DMS153 (cell line): ENCODE measurements around the gene CDC7.
"Not testable (repeated sequence)": the region's sequence is repeated elsewhere in the genome, so short reads cannot be mapped to it uniquely, and the experiment has no call there.

Source experiments
- DNase-seq: peaks from one replicate; lab custom pipeline; 2025; lab: John Stamatoyannopoulos, UW

Gene CDC7

DNA sequence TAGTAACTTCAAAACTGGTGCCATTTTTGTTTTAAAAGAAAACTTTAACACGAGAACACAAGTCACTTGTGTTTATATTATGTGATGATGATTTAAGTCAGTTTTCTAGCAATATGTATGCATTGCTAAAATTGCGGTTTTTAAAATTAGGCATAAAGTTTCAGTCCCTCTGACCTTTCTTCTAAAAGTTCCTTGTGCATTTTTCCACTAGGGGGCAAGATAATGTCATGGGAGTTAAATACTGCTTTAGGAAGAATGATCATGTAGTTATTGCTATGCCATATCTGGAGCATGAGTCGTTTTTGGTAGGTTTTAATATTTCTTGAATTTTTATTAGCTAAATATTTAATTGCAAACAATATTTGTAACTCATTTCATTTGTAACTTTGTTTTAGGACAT lies 10.7 kb downstream of the CDC7 start:
- peak; percentile 30 for DNase-seq

DNA sequence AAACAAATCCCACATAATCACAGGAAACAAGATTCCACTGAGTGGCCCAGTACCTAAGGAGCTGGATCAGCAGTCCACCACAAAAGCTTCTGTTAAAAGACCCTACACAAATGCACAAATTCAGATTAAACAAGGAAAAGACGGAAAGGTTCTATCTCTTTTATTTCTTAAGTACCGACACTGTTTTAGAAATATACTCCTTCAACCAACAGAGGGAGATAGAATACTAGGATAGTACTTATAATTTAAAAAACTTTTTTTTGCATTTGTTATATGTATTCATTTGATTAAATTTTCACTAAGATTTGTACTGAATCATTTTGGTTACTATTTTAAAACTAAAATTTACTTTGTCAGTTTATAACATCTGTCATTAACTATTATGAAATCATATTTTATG lies 12.5 kb downstream of the CDC7 start:
- no peak for DNase-seq

DNA sequence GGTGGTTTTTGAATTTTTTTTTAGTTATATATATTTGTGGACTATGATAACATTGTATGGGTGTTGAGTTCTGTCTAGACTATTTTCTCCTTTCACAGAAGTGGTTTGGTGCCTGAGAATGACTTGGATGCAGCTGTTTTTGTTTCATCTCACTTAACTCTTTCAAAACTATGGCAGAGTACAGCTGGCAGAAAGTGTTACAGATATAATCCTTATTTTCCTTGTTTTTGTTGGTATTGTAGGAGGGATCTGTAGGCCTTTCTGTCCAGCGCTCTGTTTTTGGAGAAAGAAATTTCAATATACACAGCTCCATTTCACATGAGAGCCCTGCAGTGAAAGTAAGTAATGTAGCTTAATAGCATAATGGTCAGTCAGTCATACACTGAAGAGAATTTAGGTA lies 13.1 kb downstream of the CDC7 start:
- DNase-seq = no peak

DNA sequence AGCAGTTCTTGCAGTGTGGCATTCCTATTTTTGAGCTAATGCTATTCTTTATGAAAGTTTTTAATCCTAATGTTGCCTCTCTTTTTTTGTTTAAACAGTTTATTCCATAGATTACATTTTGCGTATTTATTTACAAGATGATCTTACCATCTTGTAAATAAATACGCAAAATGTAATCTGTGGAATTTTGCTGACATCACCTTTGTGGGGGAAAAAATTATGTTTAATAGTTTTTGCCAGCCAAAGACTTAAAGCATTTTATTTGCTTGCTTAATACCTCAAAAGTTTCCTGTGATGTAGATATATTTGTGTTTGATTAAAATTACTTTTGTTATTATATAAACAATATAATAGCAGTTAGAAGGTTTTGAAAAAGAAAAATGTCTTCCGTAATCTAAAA lies 15.3 kb downstream of the CDC7 start:
- DNase-seq = no peak

DNA sequence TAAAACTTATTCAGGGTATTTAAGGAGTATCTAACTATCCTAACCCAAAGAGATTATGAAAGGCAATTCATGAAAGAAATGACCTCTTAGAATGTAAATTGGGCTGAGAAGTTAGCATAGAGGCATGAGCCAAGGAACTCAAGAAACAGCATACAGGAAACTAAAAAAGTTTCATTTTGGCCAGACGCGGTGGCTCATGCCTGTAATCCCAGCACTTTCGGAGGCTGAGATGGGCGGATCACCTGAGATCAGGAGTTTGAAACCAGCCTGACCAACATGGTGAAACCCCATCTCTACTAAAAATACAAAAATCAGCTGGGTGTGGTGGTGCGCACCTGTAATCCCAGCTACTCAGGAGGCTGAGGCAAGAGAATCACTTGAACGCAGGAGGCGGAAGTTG lies 16.0 kb downstream of the CDC7 start:
- DNase-seq = not testable (repeated sequence)

DNA sequence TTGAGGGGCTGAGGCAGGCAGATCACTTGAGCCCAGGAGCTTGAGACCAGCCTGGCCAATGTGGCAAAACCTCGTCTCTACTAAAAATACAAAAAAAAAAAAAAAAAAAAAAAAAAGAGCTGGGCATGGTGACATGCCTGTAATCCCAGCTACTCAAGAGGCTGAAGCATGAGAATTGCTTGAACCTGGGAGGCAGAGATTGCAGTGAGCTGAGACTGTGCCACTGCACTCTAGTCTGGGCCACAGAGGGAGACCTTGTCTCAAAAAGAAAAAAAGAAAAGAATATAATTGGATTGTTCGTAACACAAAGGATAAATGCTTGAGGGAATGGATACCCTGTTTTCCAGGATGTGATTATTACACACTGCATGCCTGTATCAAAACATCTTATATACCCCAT lies 18.5 kb downstream of the CDC7 start:
- not testable (repeated sequence) for DNase-seq

DNA sequence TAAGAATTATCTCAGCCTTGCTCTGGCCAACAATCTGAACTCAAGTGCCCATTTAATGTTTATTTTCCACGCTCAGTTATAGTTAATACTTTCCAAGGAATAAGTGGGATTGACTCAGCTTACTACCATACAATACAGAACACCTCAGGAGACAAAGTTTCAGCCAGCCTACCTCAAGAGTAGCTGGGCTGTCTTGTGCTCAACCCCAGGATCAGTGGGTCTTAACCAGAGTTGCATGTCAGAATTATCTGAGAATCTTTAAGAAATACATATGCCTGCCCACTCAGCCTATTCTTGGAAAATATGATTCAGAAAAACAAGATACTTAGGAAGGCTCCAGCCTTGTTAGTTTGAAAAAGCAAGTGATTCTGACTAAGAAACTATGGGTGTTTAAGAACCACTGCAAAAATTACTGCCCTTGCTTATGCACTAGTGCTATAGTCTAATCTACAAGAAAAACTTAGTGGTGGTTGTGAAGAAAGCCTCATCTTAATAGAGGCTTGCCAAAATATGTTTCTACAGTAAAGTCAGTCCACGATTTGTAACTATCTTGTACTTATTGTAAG lies 20.4 kb downstream of the CDC7 start:
- DNase-seq = no peak

DNA sequence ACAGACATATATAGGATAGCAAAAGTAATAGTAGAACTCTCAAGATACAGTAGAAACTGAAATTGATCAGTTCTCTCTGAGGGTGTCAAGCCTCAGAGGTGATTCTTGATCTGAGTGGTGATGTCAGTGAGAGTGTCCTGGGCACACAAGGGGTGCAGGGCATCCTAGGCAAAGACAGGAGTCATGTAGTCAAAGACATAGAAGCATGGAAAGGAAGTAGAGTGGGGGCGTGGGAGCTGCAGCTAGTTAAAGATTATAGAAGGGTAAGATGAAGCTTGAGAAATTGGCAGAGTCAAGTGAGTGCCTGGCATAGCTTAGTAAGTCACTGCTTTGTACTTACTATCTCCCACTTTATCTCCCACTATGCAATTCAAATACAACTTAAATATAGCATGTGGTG lies 22.8 kb downstream of the CDC7 start:
- DNase-seq = no peak

DNA sequence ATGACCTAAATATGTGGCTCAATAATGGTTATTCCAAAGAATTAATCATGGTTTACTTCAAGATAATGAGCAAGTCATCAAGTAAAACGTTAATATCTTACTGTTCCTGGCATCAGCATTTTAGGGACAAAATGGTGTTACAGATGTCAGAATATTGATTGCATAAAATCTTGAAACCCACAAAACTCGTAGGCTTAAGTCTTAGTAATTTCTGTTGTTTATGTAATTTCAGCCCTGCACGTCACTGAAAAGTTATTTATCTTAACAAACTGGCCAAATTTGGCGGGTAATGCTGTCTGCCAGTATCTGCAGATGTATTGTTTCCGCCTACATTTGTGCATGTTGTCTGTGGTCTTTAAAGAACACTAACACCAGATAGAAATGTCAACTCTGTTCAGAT lies 25.8 kb downstream of the CDC7 start:
- DNase-seq = no peak

DNA sequence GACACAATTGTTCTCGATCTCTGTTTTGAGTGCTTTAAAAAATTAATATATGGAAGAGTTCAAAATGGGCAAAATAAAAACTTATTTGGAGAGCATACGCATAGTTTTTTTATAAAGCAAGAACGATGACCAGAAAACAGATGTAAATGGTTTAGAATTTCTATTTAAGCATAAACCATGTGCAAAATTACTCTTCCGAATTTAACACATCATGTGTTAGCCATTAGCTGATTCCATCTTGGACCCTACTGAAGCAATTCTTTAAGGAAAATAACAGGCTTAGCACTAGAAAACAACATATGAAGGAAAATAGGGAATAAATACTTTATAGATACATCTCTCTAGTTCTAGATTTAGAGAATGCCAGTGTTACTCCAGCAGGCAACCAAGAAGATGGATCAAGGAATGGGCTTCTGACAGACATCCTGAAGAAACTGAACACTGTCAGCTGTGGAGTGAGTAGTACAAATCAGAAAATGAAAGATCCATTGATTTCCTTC lies 26.7 kb downstream of the CDC7 start:
- DNase-seq = no peak

DNA sequence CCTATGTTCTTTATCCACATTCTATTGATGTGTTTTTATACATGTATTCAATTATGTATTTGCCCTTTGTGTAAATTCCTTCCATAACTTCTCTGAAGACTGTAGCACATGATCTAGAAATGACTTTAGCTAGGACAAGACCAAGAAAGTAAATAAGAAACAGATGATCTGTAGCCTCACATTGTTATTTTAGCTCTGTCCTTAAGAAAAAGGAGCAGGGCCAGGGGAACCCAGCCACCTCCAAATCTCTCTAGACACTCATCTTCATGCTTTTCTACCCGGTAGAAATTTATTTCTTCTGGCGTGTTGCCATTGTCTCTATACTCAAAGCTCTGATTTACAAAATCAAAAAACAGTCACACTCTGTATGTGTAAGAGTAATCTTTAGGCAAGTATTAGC lies 27.1 kb downstream of the CDC7 start:
- DNase-seq = no peak

DNA sequence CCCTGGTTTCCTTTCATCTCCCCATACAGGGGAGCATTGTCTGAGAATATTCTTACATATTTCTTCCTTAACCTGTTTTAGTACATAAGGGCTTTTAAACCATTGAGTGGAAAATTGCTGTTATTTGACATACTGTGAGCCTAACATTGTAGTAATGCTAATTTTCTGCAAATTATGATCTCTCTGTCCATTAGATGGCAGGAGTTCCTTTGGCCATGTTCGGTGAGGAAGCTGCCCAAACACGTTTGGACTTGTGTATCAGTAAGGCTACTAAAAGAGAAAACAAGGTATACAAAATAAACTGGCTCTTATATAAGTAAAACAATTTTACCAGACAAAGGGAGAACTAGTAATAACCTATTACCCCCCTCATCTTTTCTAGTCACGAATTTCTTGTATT lies 29.2 kb downstream of the CDC7 start:
- DNase-seq = no peak

DNA sequence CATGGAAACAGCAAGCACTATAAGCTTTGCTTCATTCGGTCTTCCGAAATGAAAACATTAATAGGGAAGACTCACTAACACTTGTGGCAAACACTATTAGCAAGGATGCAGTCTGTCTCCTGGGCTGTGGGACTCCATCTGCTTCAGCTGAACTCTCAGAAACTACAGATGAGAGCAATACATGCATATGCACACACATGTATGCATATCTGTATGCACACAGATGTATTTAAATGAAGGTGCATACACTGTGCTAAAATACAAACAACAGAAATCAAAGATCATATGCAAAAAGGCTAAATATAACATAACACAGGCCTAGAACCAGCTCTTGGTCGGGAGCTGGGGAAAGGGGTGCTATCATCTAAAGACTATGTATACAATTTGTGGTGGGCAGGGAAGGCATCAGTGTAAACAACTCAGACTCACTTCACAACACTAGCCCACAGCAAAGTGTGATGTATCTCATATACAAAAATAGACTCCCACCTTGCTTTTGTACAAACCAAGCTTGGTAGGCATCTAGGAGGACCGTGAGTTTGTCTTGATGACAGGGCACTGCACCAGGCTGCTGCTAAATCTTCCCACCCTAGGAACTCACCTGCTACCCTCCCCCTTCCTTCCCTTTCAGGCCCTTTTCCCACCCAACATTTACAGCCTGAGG lies 32.8 kb downstream of the CDC7 start:
- no peak for DNase-seq

DNA sequence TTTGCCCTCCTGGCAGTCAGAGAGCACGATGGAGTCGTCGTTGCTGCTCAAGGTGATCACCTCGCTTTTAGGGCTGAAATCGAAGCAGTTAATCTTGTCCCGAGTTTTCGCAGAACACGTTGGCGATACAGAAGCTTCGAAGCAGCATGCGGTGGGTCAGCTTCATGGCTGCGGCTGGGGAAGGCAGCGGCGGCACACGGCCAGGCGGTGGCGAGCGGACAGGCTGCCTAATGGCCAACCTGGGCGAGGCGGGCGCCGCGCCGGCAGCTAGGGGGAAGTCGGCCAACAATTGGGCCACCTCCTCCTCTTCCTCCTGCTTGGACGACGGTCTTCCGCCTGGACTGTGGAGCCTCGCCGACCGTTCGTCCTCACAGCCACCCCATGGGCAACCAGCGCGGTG lies 34.8 kb downstream of the CDC7 start:
- no peak for DNase-seq

DNA sequence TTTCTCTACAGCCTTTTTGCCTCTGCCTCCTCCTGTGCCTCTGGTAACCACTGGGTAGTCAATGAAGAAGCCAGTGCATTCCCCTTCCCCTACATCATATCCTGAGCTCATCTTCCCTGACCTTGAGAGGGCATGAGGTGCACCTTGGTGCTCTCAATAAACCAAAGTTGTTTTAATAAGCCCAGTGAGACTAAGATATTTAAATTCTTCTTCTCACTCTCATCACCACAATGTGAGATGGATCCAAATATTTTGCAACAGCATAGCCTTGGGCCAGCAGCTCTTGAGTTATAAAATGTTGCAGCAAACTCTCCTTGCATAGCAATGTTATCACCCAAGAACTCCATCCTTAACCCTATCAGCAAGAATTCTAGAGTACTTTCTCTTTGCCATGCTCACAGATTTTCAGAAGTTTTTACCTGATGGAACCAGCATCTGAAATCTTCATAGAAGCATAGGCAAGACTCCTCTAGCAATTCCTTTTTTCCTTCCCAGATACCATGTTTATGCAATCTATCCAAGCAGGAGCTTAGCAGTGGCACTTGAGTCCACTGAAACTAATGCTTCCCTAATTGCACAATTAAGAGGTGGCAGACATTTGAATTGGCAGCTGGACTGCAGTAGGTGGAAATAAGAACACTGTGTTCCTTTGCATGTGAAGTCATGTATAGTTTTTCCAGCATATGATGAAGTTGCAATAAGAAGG lies 36.8 kb downstream of the CDC7 start:
- no peak for DNase-seq

DNA sequence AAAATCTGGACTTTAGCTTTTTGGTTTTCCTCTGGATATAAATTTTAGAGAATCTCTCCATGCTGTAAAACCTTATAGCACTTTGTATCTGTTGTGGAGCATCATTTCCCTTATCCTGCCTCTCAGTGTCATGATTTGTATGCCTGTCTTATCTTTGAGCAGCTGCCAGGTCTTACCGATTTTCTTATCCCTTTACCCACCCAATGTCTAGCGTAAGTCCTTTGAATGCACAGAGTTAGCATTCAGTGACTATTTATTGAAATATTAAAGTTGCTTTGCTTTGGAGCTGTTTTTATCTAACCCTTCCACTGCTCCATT lies 37.3 kb downstream of the CDC7 start:
- DNase-seq = no peak

DNA sequence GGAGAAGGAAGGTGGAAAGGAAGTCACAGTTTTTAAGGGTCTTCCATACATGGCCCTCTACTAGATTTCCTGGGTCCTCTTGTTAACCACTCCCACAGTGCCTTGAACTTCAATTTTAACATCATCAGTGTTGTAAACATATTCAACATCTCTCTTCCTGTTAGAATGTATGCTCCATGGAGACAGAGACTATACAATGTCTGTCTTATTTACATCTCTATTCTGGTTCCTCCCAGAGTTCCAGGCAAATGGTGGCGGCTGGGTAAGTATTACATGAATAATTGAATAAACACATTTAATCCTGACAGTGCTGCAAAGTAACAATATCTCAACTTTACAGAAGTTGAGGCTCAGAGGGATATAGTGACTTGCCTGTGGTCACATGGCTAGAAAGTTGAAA lies 40.3 kb downstream of the CDC7 start:
- DNase-seq = no peak

DNA sequence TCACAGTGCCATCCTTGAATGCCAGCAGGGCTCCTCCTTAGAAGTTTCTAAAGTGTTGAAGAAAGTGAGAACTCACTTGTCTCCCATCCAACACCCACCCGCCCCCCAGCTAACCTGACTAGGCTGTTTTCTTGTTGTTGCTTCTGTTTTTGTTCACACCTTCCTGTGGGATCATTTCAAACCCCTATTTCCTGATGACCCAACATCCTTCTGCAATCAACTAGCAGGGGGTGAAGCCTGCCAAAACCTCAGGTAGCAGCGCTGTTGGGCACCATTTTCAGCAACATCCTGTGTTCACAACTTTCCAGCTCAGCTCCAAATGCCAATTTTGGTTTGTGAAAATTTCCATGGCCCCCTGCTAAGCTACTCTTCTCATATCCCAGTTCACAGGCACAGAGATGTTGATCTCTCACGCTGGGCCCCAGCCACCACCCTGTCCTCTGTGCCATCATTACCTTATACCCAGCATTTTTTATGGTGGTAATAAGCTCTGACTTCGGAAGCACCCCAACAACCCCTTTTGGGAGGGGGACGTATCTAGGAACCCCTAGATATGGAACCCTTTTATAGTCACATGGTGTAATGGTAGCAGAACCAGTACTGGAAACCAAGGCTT lies 41.4 kb downstream of the CDC7 start:
- no peak for DNase-seq

DNA sequence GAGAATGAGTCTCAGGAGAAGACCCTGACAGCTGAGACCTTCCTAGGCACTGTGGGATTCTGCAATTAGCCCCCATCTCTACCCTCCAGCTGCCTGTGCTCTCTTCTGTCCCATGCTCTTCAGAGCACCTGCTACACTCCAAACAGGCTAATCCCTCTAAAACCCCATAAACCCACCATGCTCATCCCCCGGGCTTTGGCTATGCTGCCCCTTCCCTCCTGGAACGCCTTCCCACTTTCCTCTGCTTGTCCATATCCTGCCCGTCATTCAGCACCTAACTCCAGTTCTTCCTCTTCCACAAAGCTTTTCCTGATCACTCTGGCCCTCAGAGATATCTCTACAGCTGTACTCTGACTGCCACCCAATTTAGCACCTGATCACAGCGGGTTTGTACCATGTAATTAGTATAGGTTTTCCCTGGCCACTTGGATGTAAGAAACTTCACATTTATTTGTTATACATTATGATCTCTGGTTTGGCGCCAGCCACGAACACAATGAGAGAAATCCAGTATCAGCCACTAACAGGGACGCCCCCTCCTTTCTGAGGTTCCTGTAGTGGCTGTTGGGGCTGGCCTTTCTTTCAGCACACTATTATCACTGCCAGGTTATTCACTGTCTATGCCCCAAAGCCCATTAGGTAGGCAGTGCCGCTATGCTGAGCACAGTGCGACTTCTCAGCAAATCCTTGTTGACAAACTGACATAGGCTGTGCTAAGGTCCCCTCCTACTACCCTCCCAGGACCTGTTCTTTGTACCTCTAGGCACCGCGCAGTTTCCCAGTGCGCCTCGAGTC lies 45.1 kb downstream of the CDC7 start:
- no peak for DNase-seq

DNA sequence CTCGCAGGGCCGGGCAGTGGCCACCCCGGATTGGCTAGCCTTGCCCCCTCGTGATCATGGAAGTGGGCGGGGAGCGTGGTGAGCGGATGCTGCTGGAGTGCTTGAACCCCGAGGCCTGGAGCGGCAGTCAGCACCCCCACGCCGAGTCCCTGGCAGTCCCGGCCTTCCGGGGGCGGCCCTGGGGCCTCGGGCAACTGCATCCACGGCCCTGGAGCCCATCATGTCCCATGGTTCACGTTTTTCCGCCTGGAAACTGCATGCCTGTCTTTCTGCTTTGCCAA lies 45.6 kb downstream of the CDC7 start:
- no peak for DNase-seq

DNA sequence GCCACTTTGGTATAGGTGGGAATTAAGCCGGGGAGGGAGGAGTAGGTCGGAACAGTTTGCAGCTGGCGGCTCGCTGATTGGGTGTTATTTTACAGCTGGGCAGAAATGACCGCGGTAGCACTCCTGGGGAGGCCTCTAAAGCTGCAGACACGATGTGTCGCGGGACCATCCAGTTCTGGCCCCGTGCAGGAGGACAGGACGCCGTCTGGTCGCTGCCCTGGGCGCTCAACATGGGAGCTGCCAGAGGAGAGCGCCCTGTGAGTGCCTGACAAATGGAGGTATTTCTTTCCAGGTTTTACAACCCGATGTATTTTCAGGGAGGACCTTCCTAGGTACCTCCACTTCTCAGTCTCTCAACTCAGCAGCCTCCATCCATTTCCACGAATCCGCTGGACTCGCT lies 46.2 kb downstream of the CDC7 start:
- DNase-seq = no peak

DNA sequence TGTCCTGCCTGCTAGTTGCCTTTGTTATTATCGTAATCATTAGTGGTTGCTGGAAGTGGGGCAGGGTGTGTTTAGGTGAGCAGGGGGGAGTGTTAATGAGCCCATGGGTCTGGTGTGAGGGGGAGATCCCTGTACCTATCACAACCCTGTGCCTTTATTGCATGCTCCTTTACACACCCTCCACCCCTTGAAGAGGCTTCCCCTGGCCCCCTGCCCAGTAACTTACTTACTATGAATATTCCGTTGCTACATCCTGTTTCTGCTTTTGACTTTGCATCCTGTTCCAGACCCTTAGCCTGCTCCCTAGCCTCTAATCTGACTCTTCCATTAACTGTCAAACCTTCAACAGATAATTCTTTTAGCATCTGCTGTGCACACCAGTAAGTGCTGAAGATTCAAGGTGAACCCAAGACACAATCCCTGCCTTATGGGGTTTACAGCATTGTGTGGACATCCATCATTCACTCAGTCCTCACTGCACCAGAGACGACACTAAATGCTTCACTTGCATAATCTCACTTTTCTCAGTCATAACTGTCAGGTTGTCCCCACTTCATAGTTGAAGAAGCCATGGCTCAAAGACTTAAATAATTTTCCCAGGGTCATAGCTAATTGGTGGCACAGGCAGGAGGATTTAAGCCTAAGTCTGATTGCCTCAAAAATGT lies 47.9 kb downstream of the CDC7 start:
- no peak for DNase-seq
